Lower lobe of right lung (tissue), 2 donors: ENCODE measurements around the gene TMEM247. TPM values are rescaled to one million over a fixed set of nuclear protein-coding genes. Genes with fewer than 3 reads are reported as not detected.

Source experiments
- ATAC-seq, 2 donors: fragments of 200-7000 bp; cut with Tn5 transposase; one replicate each; pipeline ENCODE4 v1.9.1; 2020 to 2022; ENCODE audit warnings: mild to moderate bottlenecking in 2 of 2, moderate library complexity in 2 of 2
- DNase-seq: peaks from one replicate; pipeline ENCODE4 v3.0.0-alpha.2; 2020
- H3K27ac ChIP-seq: fragments of 200-600 bp; one replicate; pipeline ENCODE4 v1.8.0; 2022
- H3K27me3 ChIP-seq: fragments of 200-600 bp; one replicate; pipeline ENCODE4 v1.8.0; 2022; ENCODE audit warnings: low read depth
- H3K36me3 ChIP-seq: fragments of 200-600 bp; one replicate; pipeline ENCODE4 v1.8.0; 2022; ENCODE audit warnings: mild to moderate bottlenecking
- H3K4me1 ChIP-seq: fragments of 200-600 bp; one replicate; pipeline ENCODE4 v1.8.0; 2022
- H3K4me3 ChIP-seq: fragments of 200-600 bp; one replicate; pipeline ENCODE4 v1.8.0; 2022; ENCODE audit warnings: mild to moderate bottlenecking
- H3K9me3 ChIP-seq: fragments of 200-600 bp; one replicate; pipeline ENCODE4 v1.8.0; 2022
- CTCF ChIP-seq: fragments of 200-600 bp; IDR thresholded peaks from one replicate; pipeline ENCODE4 v1.8.0; 2022; ENCODE audit warnings: antibody characterized with exemption, mild to moderate bottlenecking
- intact Hi-C: fragments of 100-400 bp; cut with DNase I; formaldehyde crosslinking; loops from one replicate; pipeline ENCODE4 v1.11.0; 2022
- total RNA-seq: library from RNA; stranded (reverse); fragmentation: NEBNext Ultra II Directional; extraction: Animal tissue kit (Norgen Biotek cat#: 25700); gene quantifications from one replicate; pipeline ENCODE4 v1.2.1, GENCODE V29; 2021
- donor health status: DM: no; HTN: yes; CAD: no; lungs with severe emphysema.

TMEM247 gene
- total RNA-seq, 1 donor from 2014 or later = not detected

- Histone ChIP-seq H3K9me3 (no peaks in the 10 kb centered on the region), H3K27ac (no peak overlapping the region), H3K27me3 (no peaks in the 10 kb centered on the region), H3K4me1 (peaks cover 16% of the 10 kb centered on the region), H3K36me3 (no peaks in the 10 kb centered on the region), H3K4me3 (no peak overlapping the region)
- intact Hi-C loops = no loop called here
- no peak for TF ChIP-seq CTCF
- DNase-seq (no peak), ATAC-seq (no peak)
These were observed 3.1 kb downstream of the TMEM247 start for GRCh38 chr2:46482490-46482889.

GRCh38 chr2:46485002-46485401 is 5.6 kb downstream of the TMEM247 start:
- DNase-seq = no peak

GRCh38 chr2:46486436-46486835 is 7.1 kb downstream of the TMEM247 start:
- DNase-seq (no peak), ATAC-seq (no peak)
- no peaks in the 10 kb centered on the region for H3K9me3 ChIP-seq
- no peaks in the 10 kb centered on the region for H3K27me3 ChIP-seq
- no peak for TF ChIP-seq CTCF
- H3K4me3 ChIP-seq = no peak overlapping the region
- no peaks in the 10 kb centered on the region for H3K36me3 ChIP-seq
- intact Hi-C loops = no loop called here
- no peak overlapping the region for H3K27ac ChIP-seq
- peaks cover 30% of the 10 kb centered on the region for H3K4me1 ChIP-seq

More at GRCh38 chr2:46485002-46485401, 5.6 kb downstream of the TMEM247 start:
- Histone ChIP-seq H3K4me3 (no peak overlapping the region), H3K27ac (no peak overlapping the region), H3K4me1 (peaks cover 31% of the 10 kb centered on the region), H3K36me3 (no peaks in the 10 kb centered on the region), H3K27me3 (no peaks in the 10 kb centered on the region), H3K9me3 (no peaks in the 10 kb centered on the region)
- no peak for TF ChIP-seq CTCF
- intact Hi-C loops = no loop called here
- ATAC-seq = no peak

- Histone ChIP-seq H3K36me3 (no peaks in the 10 kb centered on the region), H3K9me3 (no peaks in the 10 kb centered on the region), H3K27me3 (no peaks in the 10 kb centered on the region), H3K4me3 (no peak overlapping the region), H3K4me1 (peaks cover 26% of the 10 kb centered on the region), H3K27ac (no peak overlapping the region)
- DNase-seq (peak; percentile 74), ATAC-seq (peak; percentile 89 to 94)
- intact Hi-C loops = no loop called here
- TF ChIP-seq CTCF = no peak
These were observed 8.4 kb downstream of the TMEM247 start for GRCh38 chr2:46487667-46488335.

- Histone ChIP-seq H3K4me1 (peaks cover 26% of the 10 kb centered on the region), H3K36me3 (no peaks in the 10 kb centered on the region), H3K27ac (no peak overlapping the region), H3K27me3 (no peaks in the 10 kb centered on the region), H3K4me3 (no peak overlapping the region), H3K9me3 (no peaks in the 10 kb centered on the region)
- no peak for TF ChIP-seq CTCF
- ATAC-seq (no peak), DNase-seq (no peak)
- intact Hi-C loops = no loop called here
These were observed 9.0 kb downstream of the TMEM247 start for GRCh38 chr2:46488389-46488788.
